Measurements from ENCODE around the gene MUC4. TPM values are rescaled to one million over a fixed set of nuclear protein-coding genes. Genes with fewer than 3 reads are reported as not detected.
A peak's percentile ranks its signal among the peaks of the same experiment; 100 is the strongest.

The MUC4 gene
- total and polyA plus RNA-seq, 2 of the 4 experiments (the other 2 are of a cell fraction), result not detected

GRCh38 chr3:195752546-195753331, 59.0 kb downstream of the MUC4 start:
- H3K4ac ChIP-seq (ENCODE audit: low read depth, low read length), result no peak overlapping the region
- peak overlapping the region; percentile 10 for H2AK9ac ChIP-seq (replicated peaks; ENCODE audit: low read depth, low read length, poor library complexity)
- no peaks in the 10 kb centered on the region for H3K4me1 ChIP-seq (ENCODE audit: control insufficient read depth, insufficient read depth, low read length)
- DNase-seq, result no peak
- no peak overlapping the region for H2BK20ac ChIP-seq (ENCODE audit: low read depth, low read length)
- H3K36me3 ChIP-seq (ENCODE audit: control insufficient read depth, insufficient read depth, low read length), result no peaks in the 10 kb centered on the region
- 42% methylated on average over 6 of the region's 26 CpGs; no CpG with 5 or more reads in 1 of the 2 experiments for WGBS, 2 experiments (ENCODE audit: extremely low coverage in 2 of 2, insufficient read length in 1 of 2)
- H3K18ac ChIP-seq (ENCODE audit: low read depth, low read length), result no peak overlapping the region
- H3K4me2 ChIP-seq (ENCODE audit: low read depth, low read length), result no peak overlapping the region
- in situ Hi-C loops (cut with MboI; ENCODE audit: low sequenced_read_pairs), result no loop called here
- peaks cover 31% of the 10 kb centered on the region for H3K27me3 ChIP-seq (ENCODE audit: control insufficient read depth, insufficient read depth, low read length)
- POLR2A ChIA-PET (ENCODE audit: unreplicated experiment), result no interaction called here
- no peak overlapping the region for H3K27ac ChIP-seq (ENCODE audit: insufficient read depth, low read length)
- H4K91ac ChIP-seq (ENCODE audit: insufficient read depth, low read depth, low read length), result no peak overlapping the region
- no peaks in the 10 kb centered on the region; the same call in 1 of the 2 replicates for H3K9me1 ChIP-seq (ENCODE audit: insufficient read depth, low read length)
- H2AK5ac ChIP-seq (ENCODE audit: low read depth, low read length), result no peak overlapping the region
- H3K14ac ChIP-seq (replicated peaks; ENCODE audit: low read depth, low read length), result no peak overlapping the region
- dilution Hi-C loops (cut with HindIII; ENCODE audit: low sequenced_read_pairs, unreplicated experiment), result no loop called here
- no TSS peak for BruUV-seq (replicated peaks)
- H3K56ac ChIP-seq (ENCODE audit: extremely low read depth, insufficient read depth, low read length), result no peak overlapping the region
- intact Hi-C loops (cut with micrococcal nuclease), result no loop called here
- TF ChIP-seq RCOR1 (IDR thresholded peaks at IDR 0.05; ENCODE audit: insufficient replicate concordance, low read length) (no peak), RFX5 (IDR thresholded peaks at IDR 0.05; ENCODE audit: low read depth, low read length) (no peak), SMC3 (IDR thresholded peaks at IDR 0.05; ENCODE audit: low read depth, low read length) (no peak), MXI1 (IDR thresholded peaks at IDR 0.05; ENCODE audit: borderline replicate concordance, low read depth, low read length) (no peak)
- H4K8ac ChIP-seq (ENCODE audit: low read depth in 2 of 2, low read length in 2 of 2), result no peak overlapping the region
- no peak overlapping the region for H2AFZ ChIP-seq (replicated peaks; ENCODE audit: low read length, poor library complexity)
- no peak overlapping the region for H2BK15ac ChIP-seq (ENCODE audit: low read depth, low read length)
- no peaks in the 10 kb centered on the region for H3K79me1 ChIP-seq (ENCODE audit: low read depth in 1 of 2, low read length in 2 of 2)
- H2BK5ac ChIP-seq (ENCODE audit: low read depth, low read length, poor library complexity, severe bottlenecking), result no peak overlapping the region
- CTCF ChIA-PET, result no interaction called here
- no peak overlapping the region for H4K5ac ChIP-seq (ENCODE audit: low read depth, low read length)
- no peak for ATAC-seq (ENCODE audit: low read depth)
- no peak overlapping the region for H3K4me3 ChIP-seq (ENCODE audit: insufficient read depth, low read depth, low read length)
- no peak overlapping the region for H2BK120ac ChIP-seq (ENCODE audit: low read depth, low read length)
- H4K20me1 ChIP-seq (ENCODE audit: insufficient read depth, low read length), result no peaks in the 10 kb centered on the region
- no peaks in the 10 kb centered on the region for H3K9me3 ChIP-seq (ENCODE audit: control insufficient read depth, insufficient read depth, low read length)
- no peak overlapping the region for H3K9ac ChIP-seq (ENCODE audit: low read depth, low read length)
- H3K23ac ChIP-seq (ENCODE audit: low read depth, low read length), result no peak overlapping the region

Data from IMR-90 (cell line).